Measurements from ENCODE around the gene SLIT1.

Gene SLIT1

GRCh38 chr10:97224483-97225435, 39.0 kb upstream of the SLIT1 start:
- H3K27ac ChIP-seq: no peak overlapping the region
- H3K4me2 ChIP-seq (ENCODE audit: low read length): no peak overlapping the region
- H3K36me3 ChIP-seq (ENCODE audit: control insufficient read depth, insufficient read depth, low read length): no peaks in the 10 kb centered on the region
- no peaks in the 10 kb centered on the region for H3K79me2 ChIP-seq
- no peak overlapping the region for H2AFZ ChIP-seq
- no peaks in the 10 kb centered on the region for H3K9me3 ChIP-seq (ENCODE audit: control insufficient read depth, low read length)
- no peak overlapping the region for H3K4me3 ChIP-seq (ENCODE audit: low read depth, low read length)
- no peaks in the 10 kb centered on the region for H3K4me1 ChIP-seq
- TF ChIP-seq, protein P1, sequence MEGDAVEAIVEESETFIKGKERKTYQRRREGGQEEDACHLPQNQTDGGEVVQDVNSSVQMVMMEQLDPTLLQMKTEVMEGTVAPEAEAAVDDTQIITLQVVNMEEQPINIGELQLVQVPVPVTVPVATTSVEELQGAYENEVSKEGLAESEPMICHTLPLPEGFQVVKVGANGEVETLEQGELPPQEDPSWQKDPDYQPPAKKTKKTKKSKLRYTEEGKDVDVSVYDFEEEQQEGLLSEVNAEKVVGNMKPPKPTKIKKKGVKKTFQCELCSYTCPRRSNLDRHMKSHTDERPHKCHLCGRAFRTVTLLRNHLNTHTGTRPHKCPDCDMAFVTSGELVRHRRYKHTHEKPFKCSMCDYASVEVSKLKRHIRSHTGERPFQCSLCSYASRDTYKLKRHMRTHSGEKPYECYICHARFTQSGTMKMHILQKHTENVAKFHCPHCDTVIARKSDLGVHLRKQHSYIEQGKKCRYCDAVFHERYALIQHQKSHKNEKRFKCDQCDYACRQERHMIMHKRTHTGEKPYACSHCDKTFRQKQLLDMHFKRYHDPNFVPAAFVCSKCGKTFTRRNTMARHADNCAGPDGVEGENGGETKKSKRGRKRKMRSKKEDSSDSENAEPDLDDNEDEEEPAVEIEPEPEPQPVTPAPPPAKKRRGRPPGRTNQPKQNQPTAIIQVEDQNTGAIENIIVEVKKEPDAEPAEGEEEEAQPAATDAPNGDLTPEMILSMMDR (IDR thresholded peaks at IDR 0.05): no peak
- no peaks in the 10 kb centered on the region for H3K27me3 ChIP-seq (ENCODE audit: control insufficient read depth, insufficient read depth, low read length)
- no peak overlapping the region for H3K9ac ChIP-seq

DNA sequence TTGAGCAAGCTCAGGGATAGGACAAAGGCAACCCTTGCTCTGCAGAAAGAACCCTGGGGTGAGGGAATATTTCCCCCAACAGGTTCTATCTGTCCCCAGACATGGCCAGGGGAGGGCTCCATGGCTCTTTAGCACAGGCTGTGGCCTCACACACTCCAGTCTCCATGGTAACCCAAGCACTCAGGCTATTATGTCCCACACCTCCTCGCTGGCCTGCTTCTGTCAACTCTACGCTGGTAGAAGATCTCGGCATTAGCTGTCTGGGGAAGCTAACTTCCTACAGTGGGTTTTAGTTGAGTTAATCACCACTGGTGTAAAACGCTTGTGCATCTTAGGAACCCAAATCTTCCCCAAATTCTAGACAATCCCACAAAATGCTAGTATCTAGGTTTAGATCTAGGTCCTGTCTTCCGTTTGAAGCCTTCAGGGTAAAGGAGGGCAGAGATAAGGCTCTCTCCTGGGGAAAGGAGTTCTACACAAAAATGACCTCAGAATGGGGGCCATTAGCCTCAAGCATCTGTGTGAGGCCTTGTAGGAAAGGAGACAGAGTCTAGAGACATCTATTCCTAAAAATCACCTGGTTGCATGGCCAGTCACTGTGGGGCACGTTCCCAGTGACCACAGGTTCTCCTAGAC, 36.7 kb upstream of the SLIT1 start:
- Histone ChIP-seq H3K9ac (no peak overlapping the region), H3K9me3 (ENCODE audit: control insufficient read depth, low read length) (no peaks in the 10 kb centered on the region), H3K27ac (no peak overlapping the region), H2AFZ (no peak overlapping the region), H3K27me3 (ENCODE audit: control insufficient read depth, insufficient read depth, low read length) (no peaks in the 10 kb centered on the region), H3K4me1 (no peaks in the 10 kb centered on the region), H3K36me3 (ENCODE audit: control insufficient read depth, insufficient read depth, low read length) (no peaks in the 10 kb centered on the region), H3K4me3 (ENCODE audit: low read depth, low read length) (no peak overlapping the region), H3K79me2 (no peaks in the 10 kb centered on the region), H3K4me2 (ENCODE audit: low read length) (no peak overlapping the region)
- TF ChIP-seq, protein P1 (IDR thresholded peaks at IDR 0.05): no peak

- H3K27ac ChIP-seq: no peak overlapping the region
- no peak overlapping the region for H3K4me3 ChIP-seq (ENCODE audit: low read depth, low read length)
- no peak overlapping the region for H2AFZ ChIP-seq
- TF ChIP-seq, protein P1 (IDR thresholded peaks at IDR 0.05): no peak
- H3K79me2 ChIP-seq: no peaks in the 10 kb centered on the region
- no peak overlapping the region for H3K4me2 ChIP-seq (ENCODE audit: low read length)
- no peaks in the 10 kb centered on the region for H3K27me3 ChIP-seq (ENCODE audit: control insufficient read depth, insufficient read depth, low read length)
- H3K36me3 ChIP-seq (ENCODE audit: control insufficient read depth, insufficient read depth, low read length): no peaks in the 10 kb centered on the region
- no peaks in the 10 kb centered on the region for H3K9me3 ChIP-seq (ENCODE audit: control insufficient read depth, low read length)
- H3K4me1 ChIP-seq: no peaks in the 10 kb centered on the region
- H3K9ac ChIP-seq: no peak overlapping the region
Measured at GRCh38 chr10:97220355-97220754, 34.6 kb upstream of the SLIT1 start.

GRCh38 chr10:97217299-97217698, 31.5 kb upstream of the SLIT1 start:
- no peak overlapping the region for H3K27ac ChIP-seq
- H3K27me3 ChIP-seq (ENCODE audit: control insufficient read depth, insufficient read depth, low read length): no peaks in the 10 kb centered on the region
- H3K9me3 ChIP-seq (ENCODE audit: control insufficient read depth, low read length): no peaks in the 10 kb centered on the region
- no peak overlapping the region for H3K9ac ChIP-seq
- no peaks in the 10 kb centered on the region for H3K36me3 ChIP-seq (ENCODE audit: control insufficient read depth, insufficient read depth, low read length)
- no peaks in the 10 kb centered on the region for H3K79me2 ChIP-seq
- no peak overlapping the region for H3K4me3 ChIP-seq (ENCODE audit: low read depth, low read length)
- no peaks in the 10 kb centered on the region for H3K4me1 ChIP-seq
- H3K4me2 ChIP-seq (ENCODE audit: low read length): no peak overlapping the region
- TF ChIP-seq, protein P1 (IDR thresholded peaks at IDR 0.05): no peak
- no peak overlapping the region for H2AFZ ChIP-seq
